HG03060 (cell line): ENCODE results near the gene ZNF436.
A peak's percentile ranks its signal among the peaks of the same experiment; 100 is the strongest.
"Not testable (repeated sequence)": the region's sequence is repeated elsewhere in the genome, so short reads cannot be mapped to it uniquely, and the experiment has no call there.

Source experiments
- ATAC-seq: cut with Tn5 transposase; IDR thresholded peaks from one replicate; pipeline ENCODE4 v1.9.1; 2021; ENCODE audit warnings: low read depth, moderate number of reproducible peaks; ENCODE audit not compliant: unreplicated experiment

Gene ZNF436

GRCh38 chr1:23393706-23394105 is 24.1 kb upstream of the ZNF436 start:
- no peak for ATAC-seq

DNA sequence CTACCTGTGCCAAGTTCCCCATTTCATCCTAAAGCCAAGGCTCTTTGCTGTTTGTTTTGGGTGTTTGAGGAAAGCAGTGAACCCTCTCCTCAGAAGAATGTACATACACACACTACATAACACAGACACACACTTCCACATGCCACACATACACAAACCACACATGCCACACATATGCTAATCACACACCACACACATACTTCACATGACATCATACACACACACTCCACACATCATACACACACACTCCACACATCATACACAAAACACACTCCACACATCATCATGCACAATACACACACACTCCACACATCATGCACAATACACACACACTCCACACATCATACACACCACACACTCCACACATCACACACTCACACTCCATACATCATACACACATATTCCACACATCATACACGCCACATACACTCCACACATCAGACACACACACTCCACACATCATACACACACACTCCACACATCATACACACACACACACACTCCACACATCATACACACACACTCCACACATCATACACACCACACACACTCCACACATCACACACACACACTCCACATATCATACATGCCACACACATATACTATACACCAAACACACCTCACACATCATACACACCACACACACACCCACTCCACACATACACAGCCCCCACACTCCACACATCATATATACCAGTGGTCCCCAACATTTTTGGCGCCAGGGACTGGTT is 22.7 kb upstream of the ZNF436 start:
- no peak for ATAC-seq

DNA sequence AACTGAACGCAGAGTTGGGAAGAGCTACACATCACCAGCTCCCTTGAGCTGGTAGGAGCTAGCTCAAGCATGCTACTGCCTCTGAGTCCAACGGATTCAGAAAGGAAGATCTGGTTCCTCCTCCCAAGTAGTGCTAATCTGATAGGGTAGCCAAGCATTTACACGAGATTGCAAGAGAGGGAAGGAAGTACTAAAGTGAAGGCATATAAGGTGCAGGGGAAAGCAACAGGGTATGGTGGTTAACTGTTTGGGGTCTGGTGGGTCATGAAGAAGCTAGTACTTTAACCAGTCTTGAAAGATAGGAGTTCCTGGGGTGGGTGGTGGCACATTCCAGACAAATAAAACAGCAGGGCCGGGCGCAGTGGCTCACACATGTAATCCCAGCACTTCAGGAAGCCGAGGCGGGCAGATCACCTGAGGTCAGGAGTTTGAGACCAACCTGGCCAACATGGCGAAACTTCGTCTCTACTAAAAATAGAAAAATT is 20.2 kb upstream of the ZNF436 start:
- ATAC-seq = no peak

DNA sequence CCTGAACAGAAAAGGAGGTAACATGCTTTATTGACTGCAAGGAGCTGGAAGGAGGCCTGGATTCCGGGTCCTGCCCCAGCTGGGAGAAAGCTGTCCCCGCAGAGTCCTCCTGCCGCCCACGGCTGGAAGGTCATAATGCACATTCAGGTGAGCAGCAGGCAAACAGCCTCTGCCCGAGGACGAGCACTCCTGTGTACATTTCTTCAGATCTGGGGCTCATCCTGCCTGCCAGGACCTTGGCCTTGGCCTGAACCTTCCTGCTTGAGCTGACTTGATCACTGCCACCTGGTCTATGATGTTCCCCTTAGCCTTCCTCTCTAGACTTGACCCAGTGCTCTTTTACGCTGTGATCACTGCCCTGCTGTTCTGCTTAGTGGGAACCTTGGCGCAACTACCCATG is 17.9 kb upstream of the ZNF436 start:
- ATAC-seq = no peak

DNA sequence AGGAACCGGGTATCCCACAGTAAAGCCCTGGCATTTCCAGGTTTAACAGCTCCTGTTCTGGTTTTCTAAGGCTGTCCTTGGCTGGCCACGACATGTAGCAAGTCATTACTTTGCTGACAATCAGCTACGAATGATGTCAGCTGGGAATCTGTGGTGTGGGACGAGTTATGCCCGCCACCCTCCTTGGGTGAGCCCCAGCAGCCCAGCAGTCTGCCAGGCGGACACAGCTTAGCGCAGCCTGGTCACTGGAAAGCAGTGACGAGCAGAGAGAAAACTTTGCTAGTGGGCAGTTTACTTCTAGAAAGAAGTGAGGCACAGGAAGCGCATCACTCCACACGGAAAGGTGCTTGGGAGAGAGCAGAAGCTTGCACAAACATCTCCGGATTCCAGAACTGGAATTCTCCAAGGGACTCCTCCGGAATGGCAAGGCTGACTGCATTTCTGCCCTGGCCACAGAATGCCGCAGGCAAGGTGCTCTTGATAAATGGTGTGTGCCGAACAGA is 15.5 kb upstream of the ZNF436 start:
- ATAC-seq = no peak

DNA sequence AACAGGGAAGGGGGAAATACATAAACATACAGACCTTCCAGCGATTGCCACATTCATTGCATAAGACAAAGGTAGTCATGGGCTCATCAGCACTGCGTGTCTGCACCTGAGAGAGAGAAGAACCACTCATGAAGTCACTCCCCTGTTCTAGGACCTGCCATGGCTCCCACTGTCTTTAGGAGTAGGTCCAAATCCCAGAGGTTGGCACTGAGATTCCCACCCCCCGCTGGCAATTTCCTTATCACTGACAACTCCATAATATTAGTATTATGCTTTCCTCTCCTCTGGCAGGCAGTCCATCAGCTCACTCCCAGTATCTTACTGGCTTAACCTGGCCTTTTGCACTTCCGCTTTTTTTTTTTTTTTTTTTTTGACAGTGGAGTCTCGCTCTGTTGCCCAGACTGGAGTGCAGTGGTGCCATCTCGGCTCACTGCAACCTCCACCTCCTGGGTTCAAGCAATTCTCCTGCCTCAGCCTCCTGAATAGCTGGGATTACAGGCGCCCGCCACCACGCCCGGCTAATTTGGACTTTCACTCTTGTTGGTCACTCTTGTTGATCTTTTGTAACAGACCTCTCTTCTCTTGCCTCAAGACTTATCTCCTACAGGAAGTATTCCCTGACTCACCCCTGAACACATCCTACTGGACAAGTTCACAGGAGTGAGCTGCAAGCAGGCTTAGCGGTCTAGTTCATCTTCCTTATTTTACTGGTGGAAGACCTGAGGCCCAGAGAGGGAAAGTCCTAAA is 14.8 kb upstream of the ZNF436 start:
- ATAC-seq = no peak

DNA sequence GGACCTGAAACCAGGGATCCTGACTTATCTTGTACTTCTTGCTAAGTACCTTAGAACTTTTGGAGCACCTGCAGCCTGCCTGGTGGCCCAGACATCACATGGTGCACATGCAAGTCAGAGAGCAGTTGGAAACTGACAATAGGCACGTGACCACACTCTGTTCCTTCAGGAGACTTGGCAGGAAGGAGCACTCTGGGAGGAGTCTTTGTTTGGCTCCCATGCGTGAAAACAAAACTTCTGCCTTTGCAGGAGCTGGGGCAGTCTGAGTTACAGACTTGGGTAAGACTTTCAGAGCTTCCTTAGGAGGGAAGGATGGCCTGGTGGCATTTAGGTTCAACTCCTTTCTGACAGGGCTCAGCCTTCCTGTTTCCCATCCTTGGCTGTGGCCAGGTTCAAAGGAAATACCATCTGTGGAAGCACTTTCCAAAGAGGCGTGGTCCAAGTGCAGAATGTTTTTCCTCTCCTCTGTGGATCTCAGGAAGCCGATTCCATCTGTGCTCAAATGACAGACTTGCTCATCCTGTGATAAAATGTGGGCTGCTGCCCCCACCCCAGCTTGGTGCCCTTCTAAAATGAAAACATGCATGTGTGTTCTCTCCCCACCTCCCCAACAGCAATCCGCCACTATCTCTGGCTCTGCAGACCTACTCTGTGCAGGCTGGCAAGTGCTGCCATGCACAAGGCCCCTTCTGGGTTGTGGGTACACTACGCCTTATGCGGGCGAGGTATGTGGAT is 14.1 kb upstream of the ZNF436 start:
- ATAC-seq = no peak

- ATAC-seq = no peak
These were observed 11.7 kb upstream of the ZNF436 start for GRCh38 chr1:23381233-23381885.

- ATAC-seq = no peak
These were observed 11.1 kb upstream of the ZNF436 start for GRCh38 chr1:23380719-23381118.

- not testable (repeated sequence) for ATAC-seq
These were observed 10.6 kb upstream of the ZNF436 start for GRCh38 chr1:23380236-23380635.

- ATAC-seq = no peak
These were observed 7.5 kb upstream of the ZNF436 start for GRCh38 chr1:23376890-23377811.

- not testable (repeated sequence) for ATAC-seq
These were observed 4.6 kb upstream of the ZNF436 start for GRCh38 chr1:23374079-23374735.

GRCh38 chr1:23371987-23372880 is 2.6 kb upstream of the ZNF436 start:
- ATAC-seq = no peak

DNA sequence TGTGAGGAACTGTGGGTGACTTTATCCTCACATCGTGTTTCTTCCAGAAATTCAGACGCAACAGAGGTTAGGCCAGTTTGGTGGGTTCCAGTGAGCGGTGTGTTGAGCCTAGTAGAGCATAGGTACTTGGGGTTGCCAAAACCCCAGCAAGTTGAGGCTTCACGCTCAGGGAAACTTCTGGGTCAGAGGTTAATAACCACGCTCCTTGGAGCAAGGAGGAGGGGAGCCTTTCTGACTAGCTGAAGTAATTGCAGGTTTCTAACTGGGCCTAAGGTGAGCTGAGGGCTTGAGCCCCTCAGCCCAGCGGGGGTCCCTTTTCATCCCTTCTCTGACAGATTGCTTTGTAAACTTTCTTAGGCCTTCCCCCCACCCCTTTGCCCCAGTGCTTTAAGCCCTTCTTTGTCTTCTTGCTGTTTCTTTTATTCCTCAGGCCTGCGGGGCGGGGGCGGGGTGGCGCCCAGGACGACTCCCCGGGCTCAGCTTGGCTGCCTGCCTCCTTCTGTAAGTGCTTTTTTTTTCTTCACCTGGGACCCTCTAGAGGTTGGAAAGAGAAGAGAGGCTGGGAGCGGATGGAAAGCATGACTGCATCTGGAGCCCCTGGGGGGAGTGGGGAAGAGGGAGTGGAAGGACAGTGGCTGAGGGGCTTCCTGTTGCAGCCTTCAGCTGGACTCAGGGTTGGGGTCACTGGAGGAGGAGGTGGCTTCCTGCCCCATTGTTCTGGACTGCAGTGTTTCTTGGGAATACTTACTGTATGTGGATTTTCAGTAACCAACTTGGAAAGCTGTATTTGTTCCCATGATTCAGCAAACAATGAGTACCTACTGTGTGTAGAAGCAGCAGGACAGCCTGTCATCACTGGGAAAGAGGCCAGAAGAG is 1.3 kb upstream of the ZNF436 start:
- ATAC-seq = no peak

DNA sequence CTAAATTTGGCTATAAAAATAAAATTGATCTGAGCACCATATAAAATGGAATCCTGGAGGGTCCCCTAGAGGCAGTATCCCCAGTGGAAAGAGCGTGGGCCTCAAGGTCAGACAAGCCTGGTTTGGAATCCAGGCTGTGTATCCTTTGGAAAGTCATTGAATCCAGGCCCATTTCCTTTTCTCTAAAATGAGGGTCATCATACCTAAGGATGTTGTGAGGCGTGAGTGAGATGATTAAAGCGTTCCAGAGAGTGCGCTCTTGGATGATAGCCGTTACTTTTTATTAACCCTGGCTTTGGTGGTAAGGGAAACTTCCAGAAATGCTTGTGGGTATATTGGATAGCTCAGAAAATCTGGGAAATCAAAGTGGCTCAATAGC is 683 bp upstream of the ZNF436 start:
- ATAC-seq = no peak

GRCh38 chr1:23368562-23369334 is 888 bp downstream of the ZNF436 start:
- ATAC-seq = peak; percentile 33
